ENCODE measurements around the gene GCLC. TPM values are rescaled to one million over a fixed set of nuclear protein-coding genes. Genes with fewer than 3 reads are reported as not detected.

Gene GCLC
- total RNA-seq, 1 donor from 2014 or later, result 26.0 TPM

- Mint-ChIP-seq H3K4me1 (peaks cover 16% of the 10 kb centered on the region), H3K27me3 (ENCODE audit: insufficient read depth, low read depth) (peaks cover 2% of the 10 kb centered on the region), H3K27ac (no peak overlapping the region), H3K36me3 (peaks cover 16% of the 10 kb centered on the region), H3K4me3 (no peak overlapping the region), H3K9me3 (no peaks in the 10 kb centered on the region)
- Histone ChIP-seq H2AFZ (replicated peaks) (no peak overlapping the region), H3K4me3 (no peak overlapping the region), H4K20me1 (ENCODE audit: low read depth) (peaks cover 5% of the 10 kb centered on the region), H3K9me3 (ENCODE audit: low read depth) (no peaks in the 10 kb centered on the region), H3F3A (ENCODE audit: low read depth) (peaks cover 18% of the 10 kb centered on the region), H3K27ac (no peak overlapping the region), H3K4me1 (peaks cover 19% of the 10 kb centered on the region), H3K4me2 (no peak overlapping the region), H3K79me2 (ENCODE audit: low read depth) (peaks cover 87% of the 10 kb centered on the region), H3K36me3 (no peaks in the 10 kb centered on the region), H3K27me3 (peaks cover 2% of the 10 kb centered on the region), H3K9ac (no peak overlapping the region)
- no peak for DNase-seq (ENCODE audit: low spot score)
- TF ChIP-seq EZH2phosphoT487 (IDR thresholded peaks at IDR 0.05) (no peak), CTCF (IDR thresholded peaks at IDR 0.05) (no peak), EZH2 (IDR thresholded peaks at IDR 0.05) (no peak)
Observed at GRCh38 chr6:53540129-53540692, 4.7 kb downstream of the GCLC start.

GRCh38 chr6:53539561-53539960 lies 5.3 kb downstream of the GCLC start:
- Mint-ChIP-seq H3K36me3 (peaks cover 18% of the 10 kb centered on the region), H3K4me3 (no peak overlapping the region), H3K4me1 (peaks cover 13% of the 10 kb centered on the region), H3K9me3 (peaks cover under 1% of the 10 kb centered on the region), H3K27me3 (ENCODE audit: insufficient read depth, low read depth) (no peaks in the 10 kb centered on the region), H3K27ac (no peak overlapping the region)
- peaks cover 94% of the 10 kb centered on the region for H3K79me2 ChIP-seq (ENCODE audit: low read depth)
- TF ChIP-seq EZH2 (IDR thresholded peaks at IDR 0.05), result no peak
- no peak for TF ChIP-seq CTCF (IDR thresholded peaks at IDR 0.05)
- TF ChIP-seq EZH2phosphoT487 (IDR thresholded peaks at IDR 0.05), result no peak
- no peaks in the 10 kb centered on the region for H3K27me3 ChIP-seq
- H3K36me3 ChIP-seq, result no peaks in the 10 kb centered on the region
- H3F3A ChIP-seq (ENCODE audit: low read depth), result peaks cover 15% of the 10 kb centered on the region
- H3K4me3 ChIP-seq, result no peak overlapping the region
- no peaks in the 10 kb centered on the region for H3K9me3 ChIP-seq (ENCODE audit: low read depth)
- DNase-seq (ENCODE audit: low spot score), result no peak
- no peak overlapping the region for H2AFZ ChIP-seq (replicated peaks)
- peaks cover 19% of the 10 kb centered on the region for H3K4me1 ChIP-seq
- H3K27ac ChIP-seq, result no peak overlapping the region
- peaks cover 5% of the 10 kb centered on the region for H4K20me1 ChIP-seq (ENCODE audit: low read depth)
- no peak overlapping the region for H3K9ac ChIP-seq
- H3K4me2 ChIP-seq, result no peak overlapping the region

- H3K27ac Mint-ChIP-seq, result no peak overlapping the region
- peaks cover 12% of the 10 kb centered on the region for H3K4me1 Mint-ChIP-seq
- H3K27me3 Mint-ChIP-seq (ENCODE audit: insufficient read depth, low read depth), result no peaks in the 10 kb centered on the region
- Histone ChIP-seq H3K79me2 (ENCODE audit: low read depth) (peaks cover 100% of the 10 kb centered on the region), H3K4me2 (no peak overlapping the region), H2AFZ (replicated peaks) (no peak overlapping the region), H3K36me3 (no peaks in the 10 kb centered on the region), H3F3A (ENCODE audit: low read depth) (no peaks in the 10 kb centered on the region), H3K4me1 (peaks cover 16% of the 10 kb centered on the region), H4K20me1 (ENCODE audit: low read depth) (peaks cover 5% of the 10 kb centered on the region), H3K27me3 (no peaks in the 10 kb centered on the region), H3K9me3 (ENCODE audit: low read depth) (no peaks in the 10 kb centered on the region), H3K27ac (no peak overlapping the region), H3K4me3 (no peak overlapping the region), H3K9ac (no peak overlapping the region)
- H3K9me3 Mint-ChIP-seq, result peaks cover 3% of the 10 kb centered on the region
- no peak overlapping the region for H3K4me3 Mint-ChIP-seq
- DNase-seq (ENCODE audit: low spot score), result no peak
- TF ChIP-seq EZH2phosphoT487 (IDR thresholded peaks at IDR 0.05) (no peak), EZH2 (IDR thresholded peaks at IDR 0.05) (no peak), CTCF (IDR thresholded peaks at IDR 0.05) (no peak)
- peaks cover 20% of the 10 kb centered on the region for H3K36me3 Mint-ChIP-seq
Observed at GRCh38 chr6:53536561-53536960, 8.3 kb downstream of the GCLC start.

All from neural progenitor cell (in vitro differentiated cells).